ENCODE results near the gene PLCD3.

The PLCD3 gene

DNA sequence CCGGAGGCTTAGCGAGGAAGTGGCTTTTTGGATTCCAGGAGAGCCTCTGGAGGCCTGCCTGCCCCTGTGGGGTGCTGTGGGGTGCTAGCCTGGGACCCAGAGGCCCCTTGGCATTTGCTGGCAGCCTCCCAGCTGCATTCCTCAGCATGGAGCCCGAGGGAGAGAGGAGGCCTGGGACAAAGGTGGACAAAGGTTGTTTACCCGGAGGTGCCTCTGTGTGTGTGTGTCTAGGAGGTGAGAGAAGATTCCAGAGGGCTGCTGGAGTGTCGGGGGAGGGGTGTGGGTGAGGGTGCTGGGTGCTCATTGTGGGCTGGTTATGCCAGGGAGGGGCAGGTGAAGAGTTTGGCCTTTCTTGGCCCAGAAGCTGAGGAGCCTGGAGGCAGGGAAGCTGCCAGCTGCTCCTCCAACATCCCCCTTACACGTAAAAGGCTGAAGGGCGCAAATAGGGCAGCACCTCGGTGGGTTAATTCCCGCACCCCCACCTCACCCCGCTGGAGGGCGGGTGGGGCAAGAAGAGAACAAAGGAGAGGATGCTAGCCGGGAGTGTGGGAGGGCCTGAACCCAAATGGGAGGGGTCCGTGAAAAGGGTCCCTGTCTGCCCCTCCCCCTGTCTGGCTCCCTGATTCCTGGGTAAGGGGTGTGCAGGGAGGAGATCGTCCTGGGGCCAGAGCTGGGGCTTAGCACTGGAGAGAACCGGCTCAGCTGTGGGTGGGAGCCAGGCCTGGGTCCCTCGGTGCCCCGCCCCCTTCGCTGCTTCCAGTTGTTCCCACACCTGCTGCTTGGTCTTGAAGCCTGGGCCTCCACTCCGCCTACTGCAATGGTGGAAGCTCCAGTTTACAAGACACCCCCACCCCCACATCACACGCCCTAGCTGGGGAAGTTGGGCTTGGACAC is 39.3 kb upstream of the PLCD3 start:
- peak overlapping the region; percentile 39 for H3K9ac ChIP-seq (ENCODE audit: low read length)
- peak; percentile 61 for DNase-seq
- no peak overlapping the region for H4K5ac ChIP-seq (ENCODE audit: low read length)
- no peak overlapping the region for H2BK15ac ChIP-seq (replicated peaks; ENCODE audit: low read depth)
- H3K56ac ChIP-seq (ENCODE audit: low read length): peak overlapping the region; percentile 73
- H2AK5ac ChIP-seq (ENCODE audit: low read length): no peak overlapping the region
- peak overlapping the region; percentile 65 for H3K18ac ChIP-seq (ENCODE audit: low read length)
- H3K79me1 ChIP-seq (ENCODE audit: low read length): no peaks in the 10 kb centered on the region
- peaks cover 20% of the 10 kb centered on the region for H3K4me1 ChIP-seq (ENCODE audit: control insufficient read depth, low read depth, low read length)
- H3K27me3 ChIP-seq (ENCODE audit: insufficient read depth, low read length, poor library complexity): no peaks in the 10 kb centered on the region
- peak overlapping the region; percentile 93 for H4K8ac ChIP-seq (ENCODE audit: low read depth, low read length)
- peak overlapping the region; percentile 51 for H3K27ac ChIP-seq (ENCODE audit: low read depth, low read length)
- peak overlapping the region; percentile 33 for H2BK120ac ChIP-seq (ENCODE audit: low read depth, low read length)
- no CpG with 5 or more reads among the region's 20 CpGs for whole genome bisulfite sequencing (ENCODE audit: extremely low coverage, insufficient coverage, low lambda C conversion rate)
- peak overlapping the region; percentile 43 for H3K4ac ChIP-seq (ENCODE audit: low read depth, low read length)
- H3K4me2 ChIP-seq (ENCODE audit: low read length): no peak overlapping the region
- no peak overlapping the region for H3K4me3 ChIP-seq (ENCODE audit: low read length)
- H3K36me3 ChIP-seq (ENCODE audit: control insufficient read depth, insufficient read depth, low read length): no peaks in the 10 kb centered on the region
- H3K79me2 ChIP-seq (ENCODE audit: control insufficient read depth, insufficient read depth, low read length): no peaks in the 10 kb centered on the region
- no peak overlapping the region for H3K23ac ChIP-seq (ENCODE audit: low read length)
- peak overlapping the region; percentile 39 for H2BK5ac ChIP-seq (ENCODE audit: low read length)

DNA sequence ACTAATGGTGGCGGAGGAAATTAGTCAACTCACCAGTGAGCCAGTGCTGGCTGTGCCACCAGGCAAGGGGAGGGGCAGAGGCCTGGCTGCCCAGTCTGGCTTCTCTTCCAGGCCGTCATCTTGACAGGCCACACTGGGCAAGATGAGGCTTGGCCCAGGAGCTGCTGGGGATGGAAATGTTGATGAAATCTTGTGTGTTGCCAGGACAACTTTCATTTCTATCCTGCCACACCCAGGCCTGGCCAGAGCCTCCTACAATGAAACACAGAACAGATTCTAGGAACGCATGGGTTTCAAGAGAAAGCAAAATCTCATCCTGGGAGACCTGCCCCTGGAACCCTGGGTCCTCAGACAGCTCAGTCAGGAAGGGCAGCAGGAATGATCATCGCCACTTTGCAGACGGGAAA is 38.6 kb upstream of the PLCD3 start:
- H3K36me3 ChIP-seq (ENCODE audit: control insufficient read depth, insufficient read depth, low read length): no peaks in the 10 kb centered on the region
- H3K79me2 ChIP-seq (ENCODE audit: control insufficient read depth, insufficient read depth, low read length): no peaks in the 10 kb centered on the region
- no peak overlapping the region for H2BK120ac ChIP-seq (ENCODE audit: low read depth, low read length)
- no peaks in the 10 kb centered on the region for H3K27me3 ChIP-seq (ENCODE audit: insufficient read depth, low read length, poor library complexity)
- peak overlapping the region; percentile 2 for H2BK5ac ChIP-seq (ENCODE audit: low read length)
- no peak overlapping the region for H2AK5ac ChIP-seq (ENCODE audit: low read length)
- H3K27ac ChIP-seq (ENCODE audit: low read depth, low read length): peak overlapping the region; percentile 51
- no peak overlapping the region for H2BK15ac ChIP-seq (replicated peaks; ENCODE audit: low read depth)
- H3K23ac ChIP-seq (ENCODE audit: low read length): no peak overlapping the region
- peak; percentile 37 for DNase-seq
- peak overlapping the region; percentile 29 for H3K4ac ChIP-seq (ENCODE audit: low read depth, low read length)
- WGBS (ENCODE audit: extremely low coverage, insufficient coverage, low lambda C conversion rate): no CpG with 5 or more reads among the region's 5 CpGs
- no peak overlapping the region for H3K4me2 ChIP-seq (ENCODE audit: low read length)
- peak overlapping the region; percentile 73 for H3K56ac ChIP-seq (ENCODE audit: low read length)
- peak overlapping the region; percentile 39 for H3K9ac ChIP-seq (ENCODE audit: low read length)
- peak overlapping the region; percentile 65 for H3K18ac ChIP-seq (ENCODE audit: low read length)
- H4K8ac ChIP-seq (ENCODE audit: low read depth, low read length): no peak overlapping the region
- H3K79me1 ChIP-seq (ENCODE audit: low read length): no peaks in the 10 kb centered on the region
- peaks cover 20% of the 10 kb centered on the region for H3K4me1 ChIP-seq (ENCODE audit: control insufficient read depth, low read depth, low read length)
- no peak overlapping the region for H3K4me3 ChIP-seq (ENCODE audit: low read length)
- H4K5ac ChIP-seq (ENCODE audit: low read length): no peak overlapping the region

- DNase-seq: peak; percentile 30
- Histone ChIP-seq H3K27me3 (ENCODE audit: insufficient read depth, low read length, poor library complexity) (no peaks in the 10 kb centered on the region), H3K56ac (ENCODE audit: low read length) (peak overlapping the region; percentile 73), H3K18ac (ENCODE audit: low read length) (no peak overlapping the region), H3K9ac (ENCODE audit: low read length) (no peak overlapping the region), H3K36me3 (ENCODE audit: control insufficient read depth, insufficient read depth, low read length) (no peaks in the 10 kb centered on the region), H2BK15ac (replicated peaks; ENCODE audit: low read depth) (no peak overlapping the region), H2BK120ac (ENCODE audit: low read depth, low read length) (no peak overlapping the region), H3K4me2 (ENCODE audit: low read length) (no peak overlapping the region), H3K27ac (ENCODE audit: low read depth, low read length) (no peak overlapping the region), H2BK5ac (ENCODE audit: low read length) (no peak overlapping the region), H3K79me2 (ENCODE audit: control insufficient read depth, insufficient read depth, low read length) (no peaks in the 10 kb centered on the region), H3K4me1 (ENCODE audit: control insufficient read depth, low read depth, low read length) (peaks cover 20% of the 10 kb centered on the region), H3K79me1 (ENCODE audit: low read length) (no peaks in the 10 kb centered on the region), H3K23ac (ENCODE audit: low read length) (no peak overlapping the region), H3K4me3 (ENCODE audit: low read length) (no peak overlapping the region), H3K4ac (ENCODE audit: low read depth, low read length) (no peak overlapping the region), H4K5ac (ENCODE audit: low read length) (no peak overlapping the region), H4K8ac (ENCODE audit: low read depth, low read length) (no peak overlapping the region), H2AK5ac (ENCODE audit: low read length) (no peak overlapping the region)
- WGBS (ENCODE audit: extremely low coverage, insufficient coverage, low lambda C conversion rate): no CpG with 5 or more reads among the region's 12 CpGs
Measured at GRCh38 chr17:45170280-45170930, 38.1 kb upstream of the PLCD3 start.

DNA sequence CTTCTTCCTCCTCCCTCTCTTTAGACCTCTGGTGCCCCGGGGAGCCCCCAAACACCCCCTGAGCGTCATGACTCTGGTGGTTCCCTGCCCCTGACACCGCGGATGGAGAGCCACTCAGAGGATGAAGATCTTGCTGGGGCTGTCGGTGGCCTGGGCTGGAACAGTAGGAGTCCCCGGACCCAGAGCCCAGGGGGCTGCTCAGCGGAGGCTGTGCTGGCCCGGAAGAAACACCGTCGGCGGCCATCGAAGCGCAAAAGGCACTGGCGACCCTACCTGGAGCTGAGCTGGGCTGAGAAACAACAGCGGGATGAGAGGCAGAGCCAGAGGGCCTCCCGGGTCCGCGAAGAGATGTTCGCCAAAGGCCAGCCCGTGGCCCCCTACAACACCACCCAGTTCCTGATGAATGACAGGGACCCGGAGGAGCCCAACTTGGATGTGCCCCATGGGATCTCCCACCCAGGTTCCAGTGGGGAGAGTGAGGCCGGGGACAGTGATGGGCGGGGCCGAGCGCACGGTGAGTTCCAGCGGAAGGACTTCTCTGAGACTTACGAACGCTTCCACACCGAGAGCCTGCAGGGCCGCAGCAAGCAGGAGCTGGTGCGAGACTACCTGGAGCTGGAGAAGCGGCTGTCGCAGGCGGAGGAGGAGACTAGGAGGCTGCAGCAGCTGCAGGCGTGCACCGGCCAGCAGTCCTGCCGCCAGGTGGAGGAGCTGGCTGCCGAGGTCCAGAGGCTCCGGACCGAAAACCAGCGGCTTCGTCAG is 36.9 kb upstream of the PLCD3 start:
- H3K4me2 ChIP-seq (ENCODE audit: low read length): no peak overlapping the region
- no peak overlapping the region for H3K56ac ChIP-seq (ENCODE audit: low read length)
- no peak overlapping the region for H4K5ac ChIP-seq (ENCODE audit: low read length)
- no peak overlapping the region for H4K8ac ChIP-seq (ENCODE audit: low read depth, low read length)
- no peak overlapping the region for H2BK120ac ChIP-seq (ENCODE audit: low read depth, low read length)
- no peak overlapping the region for H3K23ac ChIP-seq (ENCODE audit: low read length)
- no peaks in the 10 kb centered on the region for H3K79me2 ChIP-seq (ENCODE audit: control insufficient read depth, insufficient read depth, low read length)
- H3K79me1 ChIP-seq (ENCODE audit: low read length): no peaks in the 10 kb centered on the region
- H3K4ac ChIP-seq (ENCODE audit: low read depth, low read length): no peak overlapping the region
- H3K18ac ChIP-seq (ENCODE audit: low read length): no peak overlapping the region
- H2BK5ac ChIP-seq (ENCODE audit: low read length): no peak overlapping the region
- no peak overlapping the region for H3K27ac ChIP-seq (ENCODE audit: low read depth, low read length)
- H2AK5ac ChIP-seq (ENCODE audit: low read length): no peak overlapping the region
- peaks cover 20% of the 10 kb centered on the region for H3K4me1 ChIP-seq (ENCODE audit: control insufficient read depth, low read depth, low read length)
- DNase-seq: no peak
- H2BK15ac ChIP-seq (replicated peaks; ENCODE audit: low read depth): no peak overlapping the region
- no CpG with 5 or more reads among the region's 43 CpGs for WGBS (ENCODE audit: extremely low coverage, insufficient coverage, low lambda C conversion rate)
- H3K9ac ChIP-seq (ENCODE audit: low read length): no peak overlapping the region
- no peak overlapping the region for H3K4me3 ChIP-seq (ENCODE audit: low read length)
- no peaks in the 10 kb centered on the region for H3K36me3 ChIP-seq (ENCODE audit: control insufficient read depth, insufficient read depth, low read length)
- no peaks in the 10 kb centered on the region for H3K27me3 ChIP-seq (ENCODE audit: insufficient read depth, low read length, poor library complexity)

DNA sequence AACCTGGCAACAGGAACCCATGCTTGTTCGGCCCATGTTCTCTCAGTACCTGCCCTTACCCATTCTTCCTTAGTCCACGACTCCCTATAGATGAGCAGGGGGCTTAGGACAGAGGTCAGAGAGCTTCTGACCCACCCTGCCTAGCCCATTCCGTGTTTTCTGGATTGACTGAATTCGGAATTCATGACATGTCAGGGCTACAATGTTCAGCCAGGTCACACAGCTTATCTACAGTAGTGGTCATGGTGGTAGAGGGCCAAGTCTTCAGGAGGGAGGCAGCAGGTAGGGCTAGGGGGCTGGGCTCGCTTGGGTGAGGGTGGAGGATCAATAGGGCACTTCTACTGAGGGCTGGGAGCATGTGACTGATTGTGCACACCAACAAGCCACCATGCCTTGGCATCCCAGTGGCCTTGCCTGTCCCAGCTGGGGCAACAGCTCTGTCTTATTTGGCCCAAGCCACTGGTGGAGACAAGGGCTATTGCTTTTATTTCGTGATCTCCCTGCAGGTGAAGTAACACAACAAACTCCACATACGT is 32.5 kb upstream of the PLCD3 start:
- no peak overlapping the region for H3K27ac ChIP-seq (ENCODE audit: low read depth, low read length)

More for the DNA sequence above, 32.5 kb upstream of the PLCD3 start:
- Histone ChIP-seq H3K4me2 (ENCODE audit: low read length) (no peak overlapping the region), H3K36me3 (ENCODE audit: control insufficient read depth, insufficient read depth, low read length) (no peaks in the 10 kb centered on the region), H4K8ac (ENCODE audit: low read depth, low read length) (no peak overlapping the region), H3K79me2 (ENCODE audit: control insufficient read depth, insufficient read depth, low read length) (no peaks in the 10 kb centered on the region), H4K5ac (ENCODE audit: low read length) (no peak overlapping the region), H3K18ac (ENCODE audit: low read length) (no peak overlapping the region), H3K4ac (ENCODE audit: low read depth, low read length) (no peak overlapping the region), H2BK5ac (ENCODE audit: low read length) (no peak overlapping the region), H2BK15ac (replicated peaks; ENCODE audit: low read depth) (no peak overlapping the region), H2AK5ac (ENCODE audit: low read length) (no peak overlapping the region), H3K4me3 (ENCODE audit: low read length) (no peak overlapping the region), H3K79me1 (ENCODE audit: low read length) (no peaks in the 10 kb centered on the region), H2BK120ac (ENCODE audit: low read depth, low read length) (no peak overlapping the region), H3K27me3 (ENCODE audit: insufficient read depth, low read length, poor library complexity) (no peaks in the 10 kb centered on the region), H3K23ac (ENCODE audit: low read length) (no peak overlapping the region), H3K4me1 (ENCODE audit: control insufficient read depth, low read depth, low read length) (peaks cover 7% of the 10 kb centered on the region), H3K9ac (ENCODE audit: low read length) (no peak overlapping the region), H3K56ac (ENCODE audit: low read length) (no peak overlapping the region)
- WGBS (ENCODE audit: extremely low coverage, insufficient coverage, low lambda C conversion rate): no CpG with 5 or more reads among the region's 7 CpGs
- no peak for DNase-seq

Data from mesendoderm (in vitro differentiated cells).